H1 (cell line): Measurements from ENCODE around the gene SF3A2. TPM values are rescaled to one million over a fixed set of nuclear protein-coding genes. Genes with fewer than 3 reads are reported as not detected.

ENCODE experiments used
- CTCF ChIA-PET: fragments of 300-600 bp; sonication (Branson Sonifier 250); formaldehyde crosslinking; loops from one replicate; lab custom pipeline; 2021; ENCODE audit not compliant: partially characterized antibody; lab: Charles Lee
- POLR2A ChIA-PET: fragments of 300-600 bp; sonication (Branson Sonifier 250); formaldehyde crosslinking; loops from one replicate; lab custom pipeline; 2021; ENCODE audit warnings: inconsistent platforms; ENCODE audit not compliant: partially characterized antibody; lab: Charles Lee
- DNase-seq, 2 experiments: peaks; one replicate each; pipeline versions ENCODE4 v3.0.0 to v3.0.0-alpha.2; 2010 to 2022; ENCODE audit warnings: low spot score in 2 of 2, low read depth in 1 of 2, mixed read lengths in 1 of 2
- FAIRE-seq: peaks from 2 replicates; lab custom pipeline; 2011; peaks lifted over from hg19 to GRCh38; lab: Jason Lieb, UNC
- H2AFZ ChIP-seq: 2 replicates; pipeline ENCODE4 v1.8.1; 2012; ENCODE audit warnings: low read length, inconsistent platforms
- H2AK5ac ChIP-seq: 2 replicates; pipeline ENCODE4 v1.6.1; 2013; ENCODE audit warnings: low read depth, low read length
- H2BK120ac ChIP-seq: replicated peaks from 2 replicates; pipeline ENCODE3; 2013; ENCODE audit warnings: low read depth, low read length, inconsistent platforms
- H2BK12ac ChIP-seq: 2 replicates; pipeline ENCODE4 v1.6.1; 2013; ENCODE audit warnings: low read depth, low read length
- H2BK15ac ChIP-seq: 2 replicates; pipeline ENCODE4 v1.6.1; 2013; ENCODE audit warnings: low read length
- H2BK20ac ChIP-seq: 2 replicates; pipeline ENCODE4 v1.6.1; 2013; ENCODE audit warnings: low read length
- H2BK5ac ChIP-seq: 2 replicates; pipeline ENCODE4 v1.6.1; 2013; ENCODE audit warnings: low read depth, low read length
- H3K14ac ChIP-seq: 2 replicates; pipeline ENCODE4 v1.6.1; 2013; ENCODE audit warnings: inconsistent platforms; ENCODE audit not compliant: insufficient read length
- H3K18ac ChIP-seq: 2 replicates; pipeline ENCODE4 v1.6.1; 2013; ENCODE audit warnings: low read length; ENCODE audit errors: extremely low read depth
- H3K23ac ChIP-seq: 2 replicates; pipeline ENCODE4 v1.6.1; 2013; ENCODE audit warnings: inconsistent platforms; ENCODE audit not compliant: insufficient read length
- H3K23me2 ChIP-seq: 2 replicates; pipeline ENCODE4 v1.6.1; 2013; ENCODE audit warnings: low read depth, low read length
- H3K27ac ChIP-seq: 2 replicates; pipeline ENCODE4 v1.6.1; 2011; ENCODE audit warnings: low read depth, low read length, inconsistent platforms
- H3K27me3 ChIP-seq, 4 experiments: replicated peaks in 1 of 4; 1 replicate in 1 of 4; 2 replicates in 3 of 4; pipeline versions ENCODE4 v1.6.1 to v1.8.1; 2011 to 2013; ENCODE audit warnings: low read length in 3 of 4, mild to moderate bottlenecking in 3 of 4, inconsistent platforms in 2 of 4, mixed read lengths in 2 of 4, moderate library complexity in 1 of 4; ENCODE audit not compliant: control insufficient read depth in 3 of 4, insufficient read depth in 3 of 4; ENCODE audit errors: extremely low read depth in 1 of 4
- H3K36me3 ChIP-seq, 4 experiments: 2 replicates each; pipeline versions ENCODE4 v1.6.1 to v1.8.1; 2011 to 2013; ENCODE audit warnings: mild to moderate bottlenecking in 4 of 4, low read length in 3 of 4, moderate library complexity in 2 of 4, control low read depth in 1 of 4, inconsistent platforms in 1 of 4; ENCODE audit not compliant: insufficient read depth in 4 of 4, control insufficient read depth in 2 of 4
- H3K4ac ChIP-seq: replicated peaks from 2 replicates; pipeline ENCODE3; 2013; ENCODE audit warnings: low read length, low read depth, mixed read lengths, inconsistent platforms; ENCODE audit not compliant: insufficient read length
- H3K4me1 ChIP-seq, 4 experiments: replicated peaks in 1 of 4; 1 replicate in 1 of 4; 2 replicates in 3 of 4; pipeline versions ENCODE4 v1.6.1 to v1.8.1; 2011 to 2013; ENCODE audit warnings: low read length in 3 of 4, inconsistent platforms in 2 of 4, mixed read lengths in 1 of 4; ENCODE audit not compliant: insufficient read depth in 4 of 4, control insufficient read depth in 3 of 4
- H3K4me2 ChIP-seq, 2 experiments: 2 replicates each; pipeline versions ENCODE4 v1.6.1 to v1.8.1; 2011 to 2013; ENCODE audit warnings: low read depth in 2 of 2, low read length in 2 of 2, control low read depth in 1 of 2, inconsistent platforms in 1 of 2, mild to moderate bottlenecking in 1 of 2; ENCODE audit not compliant: insufficient read depth in 1 of 2
- H3K4me3 ChIP-seq, 4 experiments: fragments of 200-600, 300-600 bp in 1 of 4; sonication (generic), shearing (Covaris generic), sonication (Bioruptor Twin) in 1 of 4; 2 replicates each; pipeline versions ENCODE4 v1.5.1 to v1.8.1; 2011 to 2016; ENCODE audit warnings: low read length in 4 of 4, low read depth in 3 of 4, control low read depth in 2 of 4, inconsistent platforms in 2 of 4, mild to moderate bottlenecking in 2 of 4, mixed read lengths in 1 of 4, moderate library complexity in 1 of 4; ENCODE audit not compliant: insufficient read depth in 2 of 4; ENCODE audit errors: extremely low read depth in 1 of 4
- H3K56ac ChIP-seq: replicated peaks from 2 replicates; pipeline ENCODE3; 2013; ENCODE audit warnings: low read depth, mild to moderate bottlenecking, mixed read lengths, low read length, inconsistent platforms; ENCODE audit not compliant: insufficient read length
- H3K79me1 ChIP-seq: 2 replicates; pipeline ENCODE4 v1.6.1; 2013; ENCODE audit warnings: low read depth, low read length, control low read depth
- H3K79me2 ChIP-seq, 2 experiments: 2 replicates each; pipeline versions ENCODE4 v1.6.1 to v1.8.1; 2012 to 2013; ENCODE audit warnings: low read length in 2 of 2, mild to moderate bottlenecking in 2 of 2, inconsistent platforms in 1 of 2; ENCODE audit not compliant: insufficient read depth in 2 of 2, control insufficient read depth in 1 of 2
- H3K9ac ChIP-seq, 4 experiments: replicated peaks in 1 of 4; 1 replicate in 1 of 4; 2 replicates in 3 of 4; pipeline versions ENCODE4 v1.6.1 to v1.8.1; 2011 to 2013; ENCODE audit warnings: low read depth in 3 of 4, low read length in 3 of 4, control low read depth in 2 of 4, mild to moderate bottlenecking in 2 of 4, moderate library complexity in 2 of 4, inconsistent platforms in 1 of 4; ENCODE audit errors: extremely low read depth in 1 of 4
- H3K9me3 ChIP-seq, 2 experiments: 2 replicates each; pipeline versions ENCODE4 v1.6.1 to v1.8.1; 2012 to 2013; ENCODE audit warnings: mild to moderate bottlenecking in 2 of 2, moderate library complexity in 2 of 2, control low read depth in 1 of 2, inconsistent platforms in 1 of 2, low read depth in 1 of 2, low read length in 1 of 2, mixed read lengths in 1 of 2; ENCODE audit not compliant: insufficient read depth in 2 of 2
- H4K20me1 ChIP-seq, 2 experiments: replicated peaks in 1 of 2; 2 replicates each; pipeline versions ENCODE3 to v1.8.1; 2011 to 2013; ENCODE audit warnings: inconsistent platforms in 2 of 2, low read length in 2 of 2, mild to moderate bottlenecking in 1 of 2; ENCODE audit not compliant: insufficient read depth in 2 of 2, control insufficient read depth in 1 of 2
- H4K5ac ChIP-seq: 2 replicates; pipeline ENCODE4 v1.6.1; 2013; ENCODE audit warnings: low read length, low read depth, mixed read lengths, inconsistent platforms; ENCODE audit not compliant: insufficient read length
- H4K8ac ChIP-seq: 2 replicates; pipeline ENCODE4 v1.8.0; 2013; ENCODE audit warnings: mild to moderate bottlenecking, moderate library complexity, low read length, inconsistent platforms; ENCODE audit not compliant: insufficient read depth; ENCODE audit errors: extremely low read depth
- H4K91ac ChIP-seq: replicated peaks from 2 replicates; pipeline ENCODE3; 2013; ENCODE audit warnings: low read length, mixed read lengths, inconsistent platforms; ENCODE audit not compliant: insufficient read length
- POLR2A ChIP-seq, 2 experiments: IDR thresholded peaks; 1 replicate in 1 of 2; 2 replicates in 1 of 2; pipeline ENCODE4 v1.6.1; 2011; ENCODE audit warnings: low read depth in 2 of 2, low read length in 2 of 2, mild to moderate bottlenecking in 2 of 2; ENCODE audit errors: control extremely low read depth in 1 of 2
- SAP30 ChIP-seq: fragments of 300-600 bp; sonication (generic); IDR thresholded peaks from 2 replicates; pipeline ENCODE4 v1.7.1; 2012; ENCODE audit warnings: low read length, moderate library complexity, mild to moderate bottlenecking, inconsistent platforms; ENCODE audit not compliant: insufficient read depth, insufficient replicate concordance
- WGBS, 2 experiments: shearing (Covaris generic) in 1 of 2; methylation state at CpG; one replicate each; pipeline versions ENCODE4 v1.1.6 to v1.1.7; 2013 to 2015; ENCODE audit warnings: low lambda C conversion rate in 2 of 2, mixed read lengths in 2 of 2, inconsistent platforms in 1 of 2, low coverage in 1 of 2, missing lambda C conversion rate in 1 of 2; ENCODE audit not compliant: insufficient replicate concordance in 2 of 2, insufficient coverage in 1 of 2, insufficient read length in 1 of 2; ENCODE audit errors: extremely low coverage in 1 of 2, missing lambda C conversion rate in 1 of 2; 5-methylcytosine and 5-hydroxymethylcytosine counted together
- polyA plus RNA-seq, 7 experiments: library from polyadenylated mRNA; depleted of rRNA in 3 of 7; stranded (reverse) in 5 of 7; unstranded in 2 of 7; fragments of >200 nt in 5 of 7; fragments of 200-250 nt in 2 of 7; gene quantifications; 1 replicate in 5 of 7; 2 replicates in 1 of 7; 4 replicates in 1 of 7; pipeline versions ENCODE4 v1.2.1 to v1.2.3, GENCODE V29; 2011 to 2013; ENCODE audit warnings: missing spikeins in 2 of 7, mixed read lengths in 2 of 7
- total RNA-seq: library from RNA; stranded (reverse); fragmentation: NEBNext Ultra II Directional; extraction: Animal tissue kit (Norgen Biotek cat#: 25700); gene quantifications from 2 replicates; pipeline ENCODE4 v1.2.1, GENCODE V29; 2021

SF3A2 gene
- total and polyA plus RNA-seq, 2 of the 8 experiments (the other 6 are each of a cell fraction or from before 2014, with no cell fraction given) = 15.3 to 146 TPM

DNA sequence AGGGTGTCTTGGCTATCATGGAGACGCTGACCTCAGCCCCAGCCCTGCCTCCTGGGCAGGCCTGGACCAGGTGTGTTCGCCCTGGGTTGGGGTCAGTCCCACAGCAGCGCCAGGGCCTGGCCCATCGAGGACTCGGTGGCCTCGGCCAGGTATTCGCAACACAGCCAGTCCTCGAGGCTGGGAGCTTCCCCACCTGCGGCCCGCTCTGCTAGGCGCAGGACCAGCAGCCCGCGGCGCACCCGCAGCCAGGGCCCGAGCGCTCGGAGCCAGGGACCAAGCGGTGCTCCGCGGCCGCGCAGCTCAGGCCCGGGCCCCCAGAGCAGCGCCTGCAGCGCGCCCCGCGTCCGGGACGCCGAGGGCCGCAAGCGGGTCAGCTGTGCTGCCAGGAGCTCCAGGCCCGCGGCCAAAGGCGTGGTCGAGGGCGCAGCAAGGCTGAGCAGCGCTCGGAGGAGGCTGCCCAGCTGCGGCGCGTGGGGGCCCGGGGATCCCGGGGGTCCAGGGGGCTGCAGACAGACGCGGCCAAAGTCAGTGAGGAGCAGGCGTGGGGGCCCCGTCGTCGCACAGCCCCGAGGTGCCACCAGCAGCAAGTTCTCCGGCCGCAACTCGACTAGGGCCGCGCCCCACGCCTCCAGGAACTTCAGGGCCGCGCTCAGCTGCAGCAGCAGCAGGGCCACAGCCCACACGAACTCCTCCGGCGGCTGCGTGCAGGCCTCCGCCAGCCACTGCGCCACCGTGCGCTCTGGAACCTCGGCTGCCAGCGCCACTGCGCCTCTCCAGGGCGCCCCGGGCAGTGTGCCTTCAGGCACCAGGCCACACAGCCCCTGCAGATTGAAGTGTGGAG, 39.2 kb downstream of the SF3A2 start:
- H3K56ac ChIP-seq = no peak overlapping the region
- H3K18ac ChIP-seq = no peak overlapping the region
- no peak overlapping the region for H2BK120ac ChIP-seq
- H2AK5ac ChIP-seq = no peak overlapping the region
- H2BK12ac ChIP-seq = no peak overlapping the region
- WGBS, 2 experiments = 92% methylated on average over 53 of the region's 74 CpGs; no CpG with 5 or more reads in 1 of the 2 experiments
- H3K79me2 ChIP-seq = peaks cover 8 to 25% of the 10 kb centered on the region in 2 experiments; a peak in 3 of 4 replicates
- H4K5ac ChIP-seq = no peak overlapping the region
- peak overlapping the region; percentile 24; the same call in 1 of the 2 replicates for H3K27ac ChIP-seq
- no peak for FAIRE-seq
- no peak overlapping the region for H3K9ac ChIP-seq
- H3K23me2 ChIP-seq = peaks cover 4% of the 10 kb centered on the region; the same call in 1 of the 2 replicates
- H2BK5ac ChIP-seq = no peak overlapping the region
- H3K4me1 ChIP-seq = peaks cover 0 to 17% (median 7%) of the 10 kb centered on the region in 4 experiments; a peak in 5 of 7 replicates
- H3K4me3 ChIP-seq = no peak overlapping the region; a peak in 1 of 8 replicates
- TF ChIP-seq POLR2A (IDR thresholded peaks at IDR 0.05; ENCODE audit: control extremely low read depth in 1 of 2, low read depth in 2 of 2, low read length in 2 of 2) (0 out of 3 replicates have a peak, but pooled peaks of 1 of the 2 experiments have one; percentile 13), SAP30 (no peak)
- no peak for DNase-seq
- H3K14ac ChIP-seq = no peak overlapping the region
- peak overlapping the region; percentile 55 for H4K91ac ChIP-seq
- H2AFZ ChIP-seq = no peak overlapping the region
- H4K8ac ChIP-seq = peak overlapping the region; percentile 76
- ChIA-PET CTCF (interaction anchor here (0.6 to 6.2 kb wide), 35 partner anchors 8 to 330 kb away, joined by 3 to 106 read pairs (median 5); partner anchors contain the start of genes JSRP1, LSM7, PLEKHJ1 and SPPL2B), POLR2A (interaction anchor here (0.7 to 23.4 kb wide), 19 partner anchors 9 to 176 kb away, joined by 3 to 330 read pairs (median 5); partner anchors contain the start of genes AMH, JSRP1 and PLEKHJ1)
- no peak overlapping the region for H3K4me2 ChIP-seq
- peaks cover 3 to 23% (median 9%) of the 10 kb centered on the region in 4 experiments; a peak in 5 of 8 replicates for H3K36me3 ChIP-seq
- H2BK20ac ChIP-seq = no peak overlapping the region
- no peaks in the 10 kb centered on the region for H3K9me3 ChIP-seq
- peaks cover 20 to 22% of the 10 kb centered on the region in 2 experiments for H4K20me1 ChIP-seq
- H2BK15ac ChIP-seq = no peak overlapping the region
- H3K79me1 ChIP-seq = peaks cover 3% of the 10 kb centered on the region; the same call in 1 of the 2 replicates
- no peak overlapping the region for H3K23ac ChIP-seq
- H3K4ac ChIP-seq = no peak overlapping the region
- H3K27me3 ChIP-seq = no peaks in the 10 kb centered on the region
